ENCODE results near the gene MGAT5B. TPM values are rescaled to one million over a fixed set of nuclear protein-coding genes. Genes with fewer than 3 reads are reported as not detected.

The MGAT5B gene
- total RNA-seq, 1 donor from 2014 or later: 6.3 TPM

- no peak for FAIRE-seq
- Histone ChIP-seq H4K20me1 (ENCODE audit: insufficient read depth, low read length) (no peaks in the 10 kb centered on the region), H3K4me3 (ENCODE audit: insufficient read depth, low read depth, low read length) (no peak overlapping the region), H3K79me2 (ENCODE audit: insufficient read depth, low read length) (no peaks in the 10 kb centered on the region), H3K9me3 (ENCODE audit: insufficient read depth, low read depth, low read length) (no peaks in the 10 kb centered on the region), H3K27me3 (ENCODE audit: insufficient read depth, low read length) (no peaks in the 10 kb centered on the region), H3K9ac (ENCODE audit: low read length) (no peak overlapping the region), H3K36me3 (ENCODE audit: insufficient read depth, low read length) (no peaks in the 10 kb centered on the region), H2AFZ (ENCODE audit: low read depth, low read length) (no peak overlapping the region), H3K27ac (ENCODE audit: low read depth, low read length) (no peak overlapping the region), H3K4me1 (ENCODE audit: insufficient read depth, low read length) (no peaks in the 10 kb centered on the region), H3K4me2 (ENCODE audit: low read length) (no peak overlapping the region)
- TF ChIP-seq CTCF (IDR thresholded peaks at IDR 0.05; ENCODE audit: insufficient read depth, low read depth, low read length) (no peak), EZH2 (IDR thresholded peaks at IDR 0.05; ENCODE audit: insufficient read depth, low read length) (no peak)
- no peak for DNase-seq (ENCODE audit: low read depth)
- no peaks in the 10 kb centered on the region for H3K4me1 Mint-ChIP-seq (ENCODE audit: low read depth, unreplicated experiment)
- H3K9me3 Mint-ChIP-seq (ENCODE audit: unreplicated experiment): no peaks in the 10 kb centered on the region
- peaks cover 2% of the 10 kb centered on the region for H3K36me3 Mint-ChIP-seq (ENCODE audit: low read depth, unreplicated experiment)
- H3K27ac Mint-ChIP-seq (ENCODE audit: unreplicated experiment): no peak overlapping the region
- H3K4me3 Mint-ChIP-seq (ENCODE audit: unreplicated experiment): no peak overlapping the region
- H3K27me3 Mint-ChIP-seq (ENCODE audit: low read depth, unreplicated experiment): peaks cover 15% of the 10 kb centered on the region
Observed at GRCh38 chr17:76944477-76944876, 76.3 kb downstream of the MGAT5B start.

- Histone ChIP-seq H4K20me1 (ENCODE audit: insufficient read depth, low read length) (no peaks in the 10 kb centered on the region), H3K4me3 (ENCODE audit: insufficient read depth, low read depth, low read length) (no peak overlapping the region), H3K36me3 (ENCODE audit: insufficient read depth, low read length) (no peaks in the 10 kb centered on the region), H3K27ac (ENCODE audit: low read depth, low read length) (no peak overlapping the region), H3K27me3 (ENCODE audit: insufficient read depth, low read length) (no peaks in the 10 kb centered on the region), H3K4me2 (ENCODE audit: low read length) (no peak overlapping the region), H3K79me2 (ENCODE audit: insufficient read depth, low read length) (no peaks in the 10 kb centered on the region), H3K4me1 (ENCODE audit: insufficient read depth, low read length) (no peaks in the 10 kb centered on the region), H3K9me3 (ENCODE audit: insufficient read depth, low read depth, low read length) (no peaks in the 10 kb centered on the region), H3K9ac (ENCODE audit: low read length) (no peak overlapping the region), H2AFZ (ENCODE audit: low read depth, low read length) (no peak overlapping the region)
- Mint-ChIP-seq H3K4me1 (ENCODE audit: low read depth, unreplicated experiment) (no peaks in the 10 kb centered on the region), H3K4me3 (ENCODE audit: unreplicated experiment) (no peak overlapping the region), H3K27ac (ENCODE audit: unreplicated experiment) (no peak overlapping the region), H3K9me3 (ENCODE audit: unreplicated experiment) (no peaks in the 10 kb centered on the region), H3K27me3 (ENCODE audit: low read depth, unreplicated experiment) (peaks cover 19% of the 10 kb centered on the region), H3K36me3 (ENCODE audit: low read depth, unreplicated experiment) (peaks cover 2% of the 10 kb centered on the region)
- no peak for FAIRE-seq
- no peak for DNase-seq (ENCODE audit: low read depth)
- TF ChIP-seq CTCF (IDR thresholded peaks at IDR 0.05; ENCODE audit: insufficient read depth, low read depth, low read length) (no peak), EZH2 (IDR thresholded peaks at IDR 0.05; ENCODE audit: insufficient read depth, low read length) (no peak)
Observed at GRCh38 chr17:76946111-76946771, 78.0 kb downstream of the MGAT5B start.

- Histone ChIP-seq H3K4me1 (ENCODE audit: insufficient read depth, low read length) (no peaks in the 10 kb centered on the region), H3K27ac (ENCODE audit: low read depth, low read length) (no peak overlapping the region), H3K27me3 (ENCODE audit: insufficient read depth, low read length) (no peaks in the 10 kb centered on the region), H3K9me3 (ENCODE audit: insufficient read depth, low read depth, low read length) (no peaks in the 10 kb centered on the region), H3K79me2 (ENCODE audit: insufficient read depth, low read length) (no peaks in the 10 kb centered on the region), H3K4me2 (ENCODE audit: low read length) (no peak overlapping the region), H4K20me1 (ENCODE audit: insufficient read depth, low read length) (no peaks in the 10 kb centered on the region), H3K9ac (ENCODE audit: low read length) (no peak overlapping the region), H2AFZ (ENCODE audit: low read depth, low read length) (no peak overlapping the region), H3K36me3 (ENCODE audit: insufficient read depth, low read length) (no peaks in the 10 kb centered on the region), H3K4me3 (ENCODE audit: insufficient read depth, low read depth, low read length) (no peak overlapping the region)
- no peaks in the 10 kb centered on the region for H3K4me1 Mint-ChIP-seq (ENCODE audit: low read depth, unreplicated experiment)
- no peak overlapping the region for H3K27ac Mint-ChIP-seq (ENCODE audit: unreplicated experiment)
- H3K36me3 Mint-ChIP-seq (ENCODE audit: low read depth, unreplicated experiment): peaks cover 2% of the 10 kb centered on the region
- H3K27me3 Mint-ChIP-seq (ENCODE audit: low read depth, unreplicated experiment): peaks cover 16% of the 10 kb centered on the region
- H3K4me3 Mint-ChIP-seq (ENCODE audit: unreplicated experiment): no peak overlapping the region
- no peaks in the 10 kb centered on the region for H3K9me3 Mint-ChIP-seq (ENCODE audit: unreplicated experiment)
- no peak for FAIRE-seq
- no peak for DNase-seq (ENCODE audit: low read depth)
- no peak for TF ChIP-seq EZH2 (IDR thresholded peaks at IDR 0.05; ENCODE audit: insufficient read depth, low read length)
- no peak for TF ChIP-seq CTCF (IDR thresholded peaks at IDR 0.05; ENCODE audit: insufficient read depth, low read depth, low read length)
Observed at GRCh38 chr17:76946772-76947135, 78.5 kb downstream of the MGAT5B start.

All from astrocyte (in vitro differentiated cells and primary cell).